Aorta (tissue), 5 donors: ENCODE data around the gene MECP2. TPM values are rescaled to one million over a fixed set of nuclear protein-coding genes. Genes with fewer than 3 reads are reported as not detected.

Experiments used
- ATAC-seq: fragments of 200-7000 bp; cut with Tn5 transposase; one replicate; pipeline ENCODE4 v1.9.1; 2022; ENCODE audit warnings: moderate library complexity; ENCODE audit not compliant: low FRiP score
- DNase-seq, 2 donors: peaks; one replicate each; pipeline ENCODE4 v3.0.0-alpha.2; 2020
- H3K27ac ChIP-seq, 2 donors: one replicate each; pipeline ENCODE4 v1.5.1; 2013; ENCODE audit warnings: low read length in 2 of 2, mild to moderate bottlenecking in 2 of 2, moderate library complexity in 2 of 2, control low read depth in 1 of 2, inconsistent platforms in 1 of 2, low read depth in 1 of 2
- H3K27me3 ChIP-seq, 2 donors: one replicate each; pipeline ENCODE4 v1.6.1; 2013; ENCODE audit warnings: control low read depth in 1 of 2, low read length in 1 of 2, mild to moderate bottlenecking in 1 of 2, moderate library complexity in 1 of 2; ENCODE audit not compliant: insufficient read depth in 2 of 2, control insufficient read depth in 1 of 2
- H3K36me3 ChIP-seq, 2 donors: one replicate each; pipeline ENCODE4 v1.6.1; 2013; ENCODE audit warnings: control low read depth in 1 of 2, low read length in 1 of 2, mild to moderate bottlenecking in 1 of 2; ENCODE audit not compliant: insufficient read depth in 2 of 2, control insufficient read depth in 1 of 2
- H3K4me1 ChIP-seq, 2 donors: one replicate each; pipeline ENCODE4 v1.6.1; 2013; ENCODE audit warnings: low read length in 2 of 2, control low read depth in 1 of 2, mild to moderate bottlenecking in 1 of 2, moderate library complexity in 1 of 2; ENCODE audit not compliant: insufficient read depth in 2 of 2, control insufficient read depth in 1 of 2
- H3K4me3 ChIP-seq, 2 donors: one replicate each; pipeline ENCODE4 v1.5.1; 2013; ENCODE audit warnings: low read length in 2 of 2, control low read depth in 1 of 2, mild to moderate bottlenecking in 1 of 2
- H3K9me3 ChIP-seq: one replicate; pipeline ENCODE4 v1.6.1; 2013; ENCODE audit warnings: mild to moderate bottlenecking, low read length; ENCODE audit not compliant: control insufficient read depth
- WGBS, 2 donors: extraction: QIAGEN DNeasy Blood & Tissue Kit; methylation state at CpG; one replicate each; pipeline ENCODE4 v1.1.7; 2013; 5-methylcytosine and 5-hydroxymethylcytosine counted together
- intact Hi-C, 2 donors: fragments of 100-400 bp; cut with DNase I; formaldehyde crosslinking; loops; one replicate each; pipeline versions ENCODE4 v1.14.2 to v1.15.0; 2022
- polyA plus RNA-seq, 2 donors: library from polyadenylated mRNA; stranded (reverse); fragments of 200-250 nt; gene quantifications; one replicate each; pipeline ENCODE4 v1.2.3, GENCODE V29; 2013
- total RNA-seq, 2 donors: library from RNA; stranded (reverse); fragmentation: NEBNext Ultra II Directional; extraction: Animal tissue kit (Norgen Biotek cat#: 25700); gene quantifications; one replicate each; pipeline ENCODE4 v1.2.1, GENCODE V29; 2021
- donor health status: healthy with polysubstance abuse.
- donor health status: Bipolar disorder and iron deficiency.
- donor health status: DM: no; HTN: no; CAD: no.
- donor health status: DM: no; HTN: no; CAD: no.
- donor health status: DM: yes; HTN: yes; CAD: no.

The MECP2 gene
- total and polyA plus RNA-seq, 4 donors: 10.4 to 80.7 (median 49.2) TPM

DNA sequence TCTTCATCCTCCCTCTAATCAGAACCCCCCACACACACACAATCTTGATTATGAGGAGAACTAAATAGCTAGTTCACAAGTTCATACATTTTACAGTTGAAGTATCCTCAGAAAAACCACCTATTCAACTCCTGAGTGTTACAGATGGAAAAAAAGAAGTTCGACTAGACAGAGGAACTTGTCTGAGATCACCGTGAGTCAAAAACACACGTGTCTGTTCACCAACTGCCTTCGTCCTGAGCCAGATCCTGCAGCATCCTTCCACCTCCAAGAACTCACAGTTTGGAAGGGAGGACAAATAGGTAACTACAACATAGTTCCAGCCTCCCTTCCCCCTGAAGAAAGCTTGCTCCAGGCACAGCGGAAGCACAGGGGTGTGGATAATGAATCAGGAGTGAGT is 58.9 kb downstream of the MECP2 start:
- no peak overlapping the region for H3K27ac ChIP-seq
- no peak for ATAC-seq
- H3K4me1 ChIP-seq: no peaks in the 10 kb centered on the region
- H3K36me3 ChIP-seq: no peaks in the 10 kb centered on the region
- 74 to 80% methylated on average over 5 of the region's 5 CpGs for WGBS, 2 donors
- intact Hi-C loops: no loop called here
- H3K4me3 ChIP-seq: no peak overlapping the region
- no peaks in the 10 kb centered on the region for H3K27me3 ChIP-seq
- DNase-seq: no peak
- no peaks in the 10 kb centered on the region for H3K9me3 ChIP-seq

DNA sequence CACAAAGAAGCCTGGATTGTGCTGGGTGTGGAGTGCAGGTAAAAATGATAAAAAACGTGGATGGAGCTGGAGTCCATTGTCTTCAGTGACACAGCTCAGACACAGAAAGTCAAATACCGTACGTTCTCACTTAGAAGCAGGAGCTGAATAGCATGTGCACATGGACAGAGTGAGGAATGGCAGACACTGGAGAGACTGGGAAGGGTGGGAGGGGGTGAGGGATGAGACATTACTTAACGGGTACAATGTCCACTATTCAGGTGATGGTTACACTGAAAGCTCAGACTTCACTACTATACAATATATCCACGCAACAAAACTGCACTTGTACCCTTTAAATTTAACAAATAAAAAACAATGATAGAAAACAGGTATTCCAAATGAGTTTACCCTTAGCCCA is 59.8 kb downstream of the MECP2 start:
- no peak overlapping the region for H3K4me3 ChIP-seq
- H3K9me3 ChIP-seq: no peaks in the 10 kb centered on the region
- DNase-seq (no peak), ATAC-seq (no peak)
- WGBS, 2 donors: 64 to 77% methylated on average over 5 of the region's 5 CpGs
- no peaks in the 10 kb centered on the region for H3K36me3 ChIP-seq
- H3K27ac ChIP-seq: no peak overlapping the region
- H3K27me3 ChIP-seq: no peaks in the 10 kb centered on the region
- intact Hi-C loops: no loop called here
- H3K4me1 ChIP-seq: no peaks in the 10 kb centered on the region

DNA sequence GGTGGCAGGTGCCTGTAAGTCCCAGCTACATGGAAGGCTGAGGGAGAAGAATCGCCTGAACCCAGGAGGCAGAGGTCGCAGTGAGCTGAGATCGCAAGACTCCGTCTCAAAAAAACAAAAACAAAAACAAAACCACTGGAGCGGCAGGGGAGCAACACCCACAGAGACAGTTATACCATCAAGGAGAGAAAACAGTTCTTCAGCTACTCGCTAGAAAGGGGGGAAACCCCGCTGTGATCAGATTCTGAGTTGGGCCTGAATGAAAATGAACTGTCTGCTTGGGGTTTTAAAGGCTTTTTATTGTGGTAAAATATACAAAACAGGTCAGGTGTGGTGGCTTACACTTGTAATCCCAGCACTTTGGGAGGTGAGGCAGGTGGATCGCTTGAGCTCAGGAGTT is 61.0 kb downstream of the MECP2 start:
- peaks cover 0 to under 1% of the 10 kb centered on the region in 2 donors for H3K36me3 ChIP-seq
- no peaks in the 10 kb centered on the region for H3K4me1 ChIP-seq
- DNase-seq (no peak), ATAC-seq (no peak)
- no peaks in the 10 kb centered on the region for H3K9me3 ChIP-seq
- intact Hi-C loops: no loop called here
- H3K4me3 ChIP-seq: no peak overlapping the region
- WGBS, 2 donors: 80 to 95% methylated on average over 8 of the region's 8 CpGs
- no peaks in the 10 kb centered on the region for H3K27me3 ChIP-seq
- no peak overlapping the region for H3K27ac ChIP-seq

DNA sequence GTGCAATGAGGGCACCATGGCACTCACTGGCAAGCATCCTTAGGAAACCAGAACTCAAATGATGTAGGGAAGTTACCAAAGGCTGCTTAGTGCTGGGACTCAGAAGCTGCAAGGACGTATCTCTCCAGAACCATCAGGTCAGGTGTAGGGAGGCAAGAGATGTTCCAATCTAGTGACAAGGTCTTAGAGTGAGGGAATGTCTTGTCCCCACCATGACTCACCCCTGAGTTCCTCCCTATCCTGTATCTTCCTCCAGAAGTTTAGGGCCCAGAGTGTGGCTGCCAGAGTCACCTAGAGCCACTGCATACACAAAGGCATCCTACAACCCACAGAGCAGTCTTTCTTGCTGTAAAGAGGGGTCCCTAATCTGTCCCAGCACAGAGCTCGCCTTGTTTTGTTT is 63.7 kb downstream of the MECP2 start:
- Histone ChIP-seq H3K9me3 (no peaks in the 10 kb centered on the region), H3K27ac (no peak overlapping the region), H3K36me3 (peaks cover 0 to 7% of the 10 kb centered on the region in 2 donors), H3K4me3 (no peak overlapping the region), H3K4me1 (no peaks in the 10 kb centered on the region), H3K27me3 (no peaks in the 10 kb centered on the region)
- no peak for ATAC-seq
- no peak for DNase-seq
- WGBS, 2 donors: 74 to 87% methylated on average over 2 of the region's 2 CpGs
- intact Hi-C loops: no loop called here

DNA sequence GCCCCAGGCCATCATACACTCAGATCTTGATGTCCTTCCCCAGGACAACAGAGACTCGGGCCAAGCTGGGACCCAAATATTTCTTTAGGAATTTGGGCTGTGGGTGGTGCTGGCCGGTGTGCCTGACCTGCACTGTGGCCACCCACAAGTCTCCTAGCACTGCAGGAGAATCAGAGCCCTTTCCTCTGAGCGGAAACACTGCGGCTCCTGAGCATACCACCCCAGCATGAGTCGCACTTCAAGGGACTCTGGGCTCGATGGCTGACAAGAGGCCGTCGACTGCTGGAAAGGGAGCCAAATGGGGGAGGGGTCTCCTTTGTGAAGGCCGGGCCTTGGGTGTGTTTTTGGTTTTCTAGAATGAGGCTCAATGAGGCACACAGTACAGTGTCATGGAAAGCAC is 64.9 kb downstream of the MECP2 start:
- no peak for ATAC-seq
- no peaks in the 10 kb centered on the region for H3K4me1 ChIP-seq
- intact Hi-C loops: no loop called here

DNA sequence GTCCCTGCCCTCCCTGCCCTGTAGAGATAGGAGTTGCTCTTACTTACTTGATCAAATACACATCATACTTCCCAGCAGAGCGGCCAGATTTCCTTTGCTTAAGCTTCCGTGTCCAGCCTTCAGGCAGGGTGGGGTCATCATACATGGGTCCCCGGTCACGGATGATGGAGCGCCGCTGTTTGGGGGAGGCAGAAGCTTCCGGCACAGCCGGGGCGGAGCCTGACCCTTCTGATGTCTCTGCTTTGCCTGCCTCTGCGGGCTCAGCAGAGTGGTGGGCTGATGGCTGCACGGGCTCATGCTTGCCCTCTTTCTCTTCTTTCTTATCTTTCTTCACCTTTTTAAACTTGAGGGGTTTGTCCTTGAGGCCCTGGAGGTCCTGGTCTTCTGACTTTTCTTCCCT is 65.4 kb downstream of the MECP2 start:
- intact Hi-C loops: no loop called here
- Histone ChIP-seq H3K9me3 (no peaks in the 10 kb centered on the region), H3K36me3 (peaks cover 0 to 7% of the 10 kb centered on the region in 2 donors), H3K4me1 (no peaks in the 10 kb centered on the region), H3K27me3 (no peaks in the 10 kb centered on the region), H3K4me3 (no peak overlapping the region), H3K27ac (no peak overlapping the region)
- ATAC-seq: no peak
- WGBS, 2 donors: 85 to 89% methylated on average over 11 of the region's 11 CpGs
- DNase-seq: no peak

More for the DNA sequence above, 64.9 kb downstream of the MECP2 start:
- 44 to 52% methylated on average over 9 of the region's 9 CpGs for WGBS, 2 donors
- H3K4me3 ChIP-seq: no peak overlapping the region
- H3K27me3 ChIP-seq: no peaks in the 10 kb centered on the region
- H3K27ac ChIP-seq: no peak overlapping the region
- peaks cover 0 to 7% of the 10 kb centered on the region in 2 donors for H3K36me3 ChIP-seq
- peak in 1 of 2 donors; percentile 41 for DNase-seq
- no peaks in the 10 kb centered on the region for H3K9me3 ChIP-seq

DNA sequence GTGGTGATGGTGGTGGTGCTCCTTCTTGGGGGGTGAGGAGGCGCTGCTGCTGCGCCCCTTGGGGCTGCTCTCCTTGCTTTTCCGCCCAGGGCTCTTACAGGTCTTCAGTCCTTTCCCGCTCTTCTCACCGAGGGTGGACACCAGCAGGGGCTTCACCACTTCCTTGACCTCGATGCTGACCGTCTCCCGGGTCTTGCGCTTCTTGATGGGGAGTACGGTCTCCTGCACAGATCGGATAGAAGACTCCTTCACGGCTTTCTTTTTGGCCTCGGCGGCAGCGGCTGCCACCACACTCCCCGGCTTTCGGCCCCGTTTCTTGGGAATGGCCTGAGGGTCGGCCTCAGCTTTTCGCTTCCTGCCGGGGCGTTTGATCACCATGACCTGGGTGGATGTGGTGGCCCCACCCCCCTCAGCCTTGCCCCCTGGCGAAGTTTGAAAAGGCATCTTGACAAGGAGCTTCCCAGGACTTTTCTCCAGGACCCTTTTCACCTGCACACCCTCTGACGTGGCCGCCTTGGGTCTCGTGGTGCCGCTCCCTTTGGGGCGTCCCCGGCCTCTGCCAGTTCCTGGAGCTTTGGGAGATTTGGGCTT is 66.7 kb downstream of the MECP2 start:
- no peak for ATAC-seq
- H3K4me1 ChIP-seq: no peaks in the 10 kb centered on the region

DNA sequence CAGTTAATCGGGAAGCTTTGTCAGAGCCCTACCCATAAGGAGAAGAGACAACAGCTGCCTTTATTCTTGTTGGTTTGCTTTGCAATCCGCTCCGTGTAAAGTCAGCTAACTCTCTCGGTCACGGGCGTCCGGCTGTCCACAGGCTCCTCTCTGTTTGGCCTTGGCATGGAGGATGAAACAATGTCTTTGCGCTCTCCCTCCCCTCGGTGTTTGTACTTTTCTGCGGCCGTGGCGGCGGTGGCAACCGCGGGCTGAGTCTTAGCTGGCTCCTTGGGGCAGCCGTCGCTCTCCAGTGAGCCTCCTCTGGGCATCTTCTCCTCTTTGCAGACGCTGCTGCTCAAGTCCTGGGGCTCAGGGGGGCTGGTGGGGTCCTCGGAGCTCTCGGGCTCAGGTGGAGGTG is 67.3 kb downstream of the MECP2 start:
- intact Hi-C loops: no loop called here
- H3K4me3 ChIP-seq: no peak overlapping the region
- 87 to 91% methylated on average over 20 of the region's 20 CpGs for WGBS, 2 donors
- H3K9me3 ChIP-seq: no peaks in the 10 kb centered on the region
- no peaks in the 10 kb centered on the region for H3K27me3 ChIP-seq
- H3K36me3 ChIP-seq: peaks cover 0 to 7% of the 10 kb centered on the region in 2 donors
- no peak overlapping the region for H3K27ac ChIP-seq
- no peak for ATAC-seq
- H3K4me1 ChIP-seq: no peaks in the 10 kb centered on the region
- peak in 1 of 2 donors; percentile 32 for DNase-seq

More for the DNA sequence above, 66.7 kb downstream of the MECP2 start:
- 89 to 90% methylated on average over 29 of the region's 29 CpGs for WGBS, 2 donors
- H3K27ac ChIP-seq: no peak overlapping the region
- H3K27me3 ChIP-seq: no peaks in the 10 kb centered on the region
- DNase-seq: no peak
- no peak overlapping the region for H3K4me3 ChIP-seq
- intact Hi-C loops: no loop called here
- H3K36me3 ChIP-seq: peaks cover 0 to 7% of the 10 kb centered on the region in 2 donors
- H3K9me3 ChIP-seq: no peaks in the 10 kb centered on the region

DNA sequence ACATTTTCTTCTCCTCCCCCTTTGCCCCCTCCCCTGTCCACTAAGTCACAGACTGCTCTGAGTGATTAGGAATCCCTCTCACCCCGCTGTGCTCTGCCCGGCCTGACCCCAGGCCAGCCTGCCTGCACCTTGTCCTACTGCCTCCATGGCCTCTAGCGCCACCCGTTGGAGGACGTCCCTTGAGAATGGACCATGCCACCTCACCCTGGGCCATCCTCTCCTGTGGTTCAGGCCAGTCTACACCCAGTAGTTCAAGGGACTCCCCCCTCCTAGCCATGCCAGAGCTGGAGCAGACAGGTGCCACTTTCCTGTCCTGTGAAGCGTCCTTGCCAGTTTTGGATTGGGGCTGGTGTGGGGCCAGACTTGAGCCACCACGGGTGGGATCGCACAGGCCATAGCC is 68.1 kb downstream of the MECP2 start:
- no peak overlapping the region for H3K27ac ChIP-seq
- WGBS, 2 donors: 73 to 85% methylated on average over 8 of the region's 8 CpGs
- no peaks in the 10 kb centered on the region for H3K27me3 ChIP-seq
- ATAC-seq: no peak
- H3K9me3 ChIP-seq: no peaks in the 10 kb centered on the region
- DNase-seq: no peak
- no peak overlapping the region for H3K4me3 ChIP-seq
- intact Hi-C loops: no loop called here
- peaks cover 0 to 7% of the 10 kb centered on the region in 2 donors for H3K36me3 ChIP-seq
- no peaks in the 10 kb centered on the region for H3K4me1 ChIP-seq
